Prostate gland (tissue), 2 donors: ENCODE measurements around the gene HNRNPAB. TPM values are rescaled to one million over a fixed set of nuclear protein-coding genes. Genes with fewer than 3 reads are reported as not detected.
"Not testable (repeated sequence)": the region's sequence is repeated elsewhere in the genome, so short reads cannot be mapped to it uniquely, and the experiment has no call there.

Experiments used
- DNase-seq: peaks from one replicate; pipeline ENCODE4 v3.0.0-alpha.2; 2019; ENCODE audit warnings: low spot score
- H3K27ac ChIP-seq, 2 donors: fragments of 200-600 bp; sonication (generic); 2 replicates each; pipeline ENCODE4 v1.5.1; 2017 to 2019
- H3K27me3 ChIP-seq: fragments of 200-600 bp; sonication (generic); replicated peaks from 2 replicates; pipeline ENCODE4 v1.5.1; 2019; ENCODE audit not compliant: insufficient read depth
- H3K36me3 ChIP-seq, 2 donors: fragments of 200-600 bp; sonication (generic); 1 replicate in 1 of 2; 2 replicates in 1 of 2; pipeline versions ENCODE4 v1.5.1 to v1.8.1; 2017 to 2019
- H3K4me1 ChIP-seq: fragments of 200-600 bp; sonication (generic); replicated peaks from 2 replicates; pipeline ENCODE4 v1.5.1; 2019
- H3K4me3 ChIP-seq, 2 donors: fragments of 200-600 bp; sonication (generic); 2 replicates each; pipeline ENCODE4 v1.5.1; 2017 to 2019
- H3K9me3 ChIP-seq: fragments of 200-600 bp; sonication (generic); 2 replicates; pipeline ENCODE4 v1.5.1; 2017
- POLR2A ChIP-seq: fragments of 450-650 bp; IDR thresholded peaks from one replicate; pipeline ENCODE4 v1.6.1; 2016; ENCODE audit warnings: antibody characterized with exemption, mild to moderate bottlenecking
- POLR2AphosphoS5 ChIP-seq: sonication (generic); formaldehyde crosslinking; IDR thresholded peaks from one replicate; pipeline ENCODE4 v1.6.1; 2017; ENCODE audit warnings: antibody characterized with exemption
- WGBS: methylation state at CpG from one replicate; pipeline ENCODE4 v1.1.5; 2018; 5-methylcytosine and 5-hydroxymethylcytosine counted together
- intact Hi-C: fragments of 100-400 bp; cut with DNase I; formaldehyde crosslinking; loops from one replicate; pipeline ENCODE4 v1.14.2; 2022
- total RNA-seq, 2 donors: library from RNA; depleted of rRNA; stranded (reverse); fragments of >200 nt; gene quantifications; one replicate each; pipeline ENCODE4 v1.1.0, GENCODE V29; 2016
- TF ChIP-seq, protein P1 (sequence below), 4 experiments: fragments of 200-600 bp in 2 of 4; fragments of 450-650 bp in 2 of 4; sonication (generic) in 2 of 4; IDR thresholded peaks; 1 replicate in 3 of 4; 2 replicates in 1 of 4; pipeline ENCODE4 v1.5.1; 2016 to 2019; ENCODE audit warnings: antibody characterized with exemption in 4 of 4, mild to moderate bottlenecking in 2 of 4, moderate library complexity in 2 of 4

The HNRNPAB gene
- total RNA-seq, 2 donors from 2014 or later, result 73.1 to 104 TPM

- 88% methylated on average over 8 of the region's 8 CpGs for WGBS
- DNase-seq, result no peak
- TF ChIP-seq, protein P1, sequence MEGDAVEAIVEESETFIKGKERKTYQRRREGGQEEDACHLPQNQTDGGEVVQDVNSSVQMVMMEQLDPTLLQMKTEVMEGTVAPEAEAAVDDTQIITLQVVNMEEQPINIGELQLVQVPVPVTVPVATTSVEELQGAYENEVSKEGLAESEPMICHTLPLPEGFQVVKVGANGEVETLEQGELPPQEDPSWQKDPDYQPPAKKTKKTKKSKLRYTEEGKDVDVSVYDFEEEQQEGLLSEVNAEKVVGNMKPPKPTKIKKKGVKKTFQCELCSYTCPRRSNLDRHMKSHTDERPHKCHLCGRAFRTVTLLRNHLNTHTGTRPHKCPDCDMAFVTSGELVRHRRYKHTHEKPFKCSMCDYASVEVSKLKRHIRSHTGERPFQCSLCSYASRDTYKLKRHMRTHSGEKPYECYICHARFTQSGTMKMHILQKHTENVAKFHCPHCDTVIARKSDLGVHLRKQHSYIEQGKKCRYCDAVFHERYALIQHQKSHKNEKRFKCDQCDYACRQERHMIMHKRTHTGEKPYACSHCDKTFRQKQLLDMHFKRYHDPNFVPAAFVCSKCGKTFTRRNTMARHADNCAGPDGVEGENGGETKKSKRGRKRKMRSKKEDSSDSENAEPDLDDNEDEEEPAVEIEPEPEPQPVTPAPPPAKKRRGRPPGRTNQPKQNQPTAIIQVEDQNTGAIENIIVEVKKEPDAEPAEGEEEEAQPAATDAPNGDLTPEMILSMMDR (IDR thresholded peaks at IDR 0.05), result no peak
- no peak for TF ChIP-seq POLR2A
- TF ChIP-seq POLR2AphosphoS5, result no peak
- no peaks in the 10 kb centered on the region for H3K9me3 ChIP-seq
- no peak overlapping the region for H3K27ac ChIP-seq
- no peak overlapping the region for H3K4me3 ChIP-seq
- H3K36me3 ChIP-seq, result no peaks in the 10 kb centered on the region
- peaks cover 3% of the 10 kb centered on the region for H3K4me1 ChIP-seq
- intact Hi-C loops, result no loop called here
- no peaks in the 10 kb centered on the region for H3K27me3 ChIP-seq
Observed at GRCh38 chr5:178252258-178252657, 47.9 kb downstream of the HNRNPAB start.

DNA sequence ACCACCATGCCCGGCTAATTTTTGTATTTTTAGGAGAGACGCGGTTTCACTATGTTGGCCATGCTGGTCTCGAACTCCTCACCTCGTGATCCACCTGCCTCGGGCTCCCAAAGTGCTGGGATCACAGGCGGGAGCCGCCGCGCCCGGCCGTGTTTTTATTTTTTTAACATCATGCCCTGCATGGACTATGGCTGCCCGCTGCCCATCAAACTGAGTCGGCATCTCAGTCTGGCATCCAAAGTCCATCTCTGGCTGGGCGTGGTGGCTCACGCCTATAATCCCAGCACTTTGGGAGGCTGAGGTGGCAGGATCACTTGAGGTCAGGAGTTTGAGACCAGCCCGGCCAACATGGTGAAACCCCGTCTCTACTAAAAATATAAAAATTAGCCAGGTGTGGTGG, 49.3 kb downstream of the HNRNPAB start:
- H3K9me3 ChIP-seq, H3K27me3 ChIP-seq, H3K27ac ChIP-seq, DNase-seq, H3K4me3 ChIP-seq, H3K36me3 ChIP-seq, H3K4me1 ChIP-seq, intact Hi-C loops: not testable (repeated sequence)
- 92% methylated on average over 18 of the region's 18 CpGs for WGBS

DNA sequence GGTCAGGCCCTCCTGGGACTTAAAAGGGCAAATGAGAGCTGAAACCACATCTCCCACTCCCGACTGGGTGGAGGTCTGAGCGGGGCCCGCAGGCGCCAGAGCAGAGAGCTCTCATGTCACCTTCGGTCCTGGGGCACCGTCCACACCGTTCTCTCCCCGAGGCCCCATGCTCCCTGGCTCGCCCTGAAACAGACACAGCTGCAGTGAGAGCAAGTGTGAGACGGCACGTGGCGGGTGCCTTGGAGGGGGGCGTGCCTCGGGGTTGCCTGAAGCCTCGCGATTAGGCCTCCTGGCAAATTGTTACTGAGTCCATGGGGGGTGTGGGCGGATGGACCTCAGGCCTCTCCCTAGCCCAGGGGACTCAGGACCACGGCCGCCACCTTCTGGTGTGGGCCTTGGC, 52.4 kb downstream of the HNRNPAB start:
- no peaks in the 10 kb centered on the region for H3K36me3 ChIP-seq
- no peaks in the 10 kb centered on the region for H3K9me3 ChIP-seq
- no peak overlapping the region for H3K4me3 ChIP-seq
- DNase-seq, result no peak
- no peaks in the 10 kb centered on the region for H3K4me1 ChIP-seq
- intact Hi-C loops, result no loop called here
- TF ChIP-seq POLR2A (no peak), POLR2AphosphoS5 (no peak)
- TF ChIP-seq, protein P1 (IDR thresholded peaks at IDR 0.05), result no peak
- no peaks in the 10 kb centered on the region for H3K27me3 ChIP-seq
- no peak overlapping the region for H3K27ac ChIP-seq
- 85% methylated on average over 18 of the region's 19 CpGs for WGBS

- TF ChIP-seq, protein P1 (IDR thresholded peaks at IDR 0.05), result no peak
- no peak for TF ChIP-seq POLR2AphosphoS5
- no peak for TF ChIP-seq POLR2A
- Histone ChIP-seq H3K27me3 (no peaks in the 10 kb centered on the region), H3K4me3 (no peak overlapping the region), H3K4me1 (no peaks in the 10 kb centered on the region), H3K36me3 (no peaks in the 10 kb centered on the region), H3K27ac (no peak overlapping the region), H3K9me3 (no peaks in the 10 kb centered on the region)
- WGBS, result 85% methylated on average over 4 of the region's 4 CpGs
- intact Hi-C loops, result no loop called here
- no peak for DNase-seq
Observed at GRCh38 chr5:178257650-178258049, 53.3 kb downstream of the HNRNPAB start.

DNA sequence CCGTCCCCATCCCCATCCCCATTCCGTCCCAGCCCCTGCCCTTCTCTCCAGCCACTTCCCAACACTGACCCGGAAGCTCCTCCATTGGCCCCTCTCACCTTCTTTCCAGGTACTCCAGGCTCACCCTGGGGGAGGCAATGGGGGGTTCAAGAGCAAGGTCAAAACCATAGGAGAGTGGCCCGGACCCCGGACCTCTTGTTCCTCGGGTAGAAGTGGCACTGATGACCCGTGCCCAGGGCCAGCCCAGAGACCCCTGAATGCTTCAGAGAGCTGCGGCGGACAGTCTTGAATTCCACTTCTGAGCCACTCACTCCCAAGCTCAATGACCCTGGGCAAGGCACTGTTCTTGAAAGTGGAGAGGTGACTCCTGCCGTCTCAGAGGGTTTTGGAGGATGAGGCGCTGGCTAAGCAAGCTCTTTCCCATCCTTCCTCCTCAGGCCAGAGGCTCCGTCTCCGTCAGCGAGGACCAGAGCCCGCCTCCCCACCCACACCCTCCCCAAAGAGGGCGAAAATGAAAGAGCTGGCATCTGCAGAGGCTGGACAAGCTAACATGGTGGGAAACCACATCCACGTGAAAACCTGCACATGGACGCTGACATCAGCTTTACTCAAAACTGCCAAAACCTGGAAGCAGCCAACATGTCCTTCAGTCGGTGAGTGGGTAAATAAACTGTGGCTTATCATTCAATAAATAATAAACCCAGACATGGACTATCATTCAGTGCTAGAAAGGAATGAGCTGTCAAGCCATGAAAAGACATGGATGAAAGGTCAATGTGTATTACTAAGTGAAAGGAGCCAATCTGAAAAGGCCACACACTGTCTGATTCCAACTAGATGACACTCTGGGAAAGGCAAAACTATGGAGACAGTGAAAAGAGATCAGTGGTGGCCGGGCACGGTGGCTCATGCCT, 55.5 kb downstream of the HNRNPAB start:
- no peaks in the 10 kb centered on the region for H3K27me3 ChIP-seq

More for the DNA sequence above, 55.5 kb downstream of the HNRNPAB start:
- no peak overlapping the region for H3K4me3 ChIP-seq
- H3K9me3 ChIP-seq, result no peaks in the 10 kb centered on the region
- TF ChIP-seq POLR2A (no peak), POLR2AphosphoS5 (no peak)
- TF ChIP-seq, protein P1 (IDR thresholded peaks at IDR 0.05), result no peak
- H3K4me1 ChIP-seq, result no peaks in the 10 kb centered on the region
- H3K27ac ChIP-seq, result no peak overlapping the region
- no peaks in the 10 kb centered on the region for H3K36me3 ChIP-seq
- no peak for DNase-seq
- intact Hi-C loops, result no loop called here
- WGBS, result 84% methylated on average over 21 of the region's 21 CpGs

Other genes with a start within 250 kb of the HNRNPAB start
- gene PROP1, start 208.3 kb upstream of the HNRNPAB start, total RNA-seq, result not detected
- gene N4BP3, start 91.0 kb upstream of the HNRNPAB start, total RNA-seq, result 1 to 10 TPM; 2.3 to 4.7 TPM
- 10 to 100 TPM; 33.7 to 39.1 TPM for gene RMND5B, start 73.5 kb upstream of the HNRNPAB start, total RNA-seq
- 100 to 1,000 TPM; 270 to 284 TPM for gene NHP2, start 50.6 kb upstream of the HNRNPAB start, total RNA-seq
- 1 to 10 TPM in 1 of 2 donors, not detected in 1; 2.8 TPM for gene GMCL2, start 17.2 kb upstream of the HNRNPAB start, total RNA-seq
- gene PHYKPL, start 28.3 kb downstream of the HNRNPAB start, total RNA-seq, result 100 to 1,000 TPM in 1 of 2 donors, 10 to 100 TPM in 1; 43.4 to 135 TPM